ENCODE data around the gene TEX11.

- TF ChIP-seq POLR2AphosphoS5 (IDR thresholded peaks at IDR 0.05; ENCODE audit: insufficient read depth in 1 of 2, low read depth in 1 of 2) (no peak), CTCF (IDR thresholded peaks at IDR 0.05) (no peak)
Measured at GRCh38 chrX:70509078-70509477, 399.4 kb downstream of the TEX11 start.

All from vagina (tissue), 2 donors.